ENCODE measurements around the gene PLA2G4E. TPM values are rescaled to one million over a fixed set of nuclear protein-coding genes. Genes with fewer than 3 reads are reported as not detected.

The PLA2G4E gene
- total and polyA plus RNA-seq, 8 donors: 0.06 to 1.2 (median 0.09) TPM

GRCh38 chr15:42007386-42007785 is 13.5 kb downstream of the PLA2G4E start:
- ATAC-seq (no peak), DNase-seq (no peak)
- Histone ChIP-seq H3K27ac (no peak overlapping the region), H3K4me3 (no peak overlapping the region), H3K4me1 (no peaks in the 10 kb centered on the region), H3K27me3 (no peaks in the 10 kb centered on the region), H3K36me3 (no peaks in the 10 kb centered on the region), H3K9me3 (no peaks in the 10 kb centered on the region)
- TF ChIP-seq CTCF (IDR thresholded peaks at IDR 0.05): no peak
- intact Hi-C loops (cut with DNase I): no loop called here

GRCh38 chr15:42002333-42002732 is 18.5 kb downstream of the PLA2G4E start:
- intact Hi-C loops (cut with DNase I): no loop called here
- Histone ChIP-seq H3K27ac (no peak overlapping the region), H3K36me3 (no peaks in the 10 kb centered on the region), H3K27me3 (no peaks in the 10 kb centered on the region), H3K4me3 (no peak overlapping the region), H3K9me3 (no peaks in the 10 kb centered on the region), H3K4me1 (no peaks in the 10 kb centered on the region)
- DNase-seq (no peak), ATAC-seq (no peak)
- no peak for TF ChIP-seq CTCF (IDR thresholded peaks at IDR 0.05)

- no peak overlapping the region for H3K4me3 ChIP-seq
- TF ChIP-seq CTCF (IDR thresholded peaks at IDR 0.05): no peak
These were observed 19.6 kb downstream of the PLA2G4E start for GRCh38 chr15:42001236-42001635.

GRCh38 chr15:41999290-42000285 is 21.3 kb downstream of the PLA2G4E start:
- DNase-seq (peak in 1 of 4 donors; percentile 68), ATAC-seq (no peak)
- Histone ChIP-seq H3K27ac (no peak overlapping the region), H3K4me3 (no peak overlapping the region), H3K9me3 (no peaks in the 10 kb centered on the region), H3K27me3 (no peaks in the 10 kb centered on the region), H3K4me1 (no peaks in the 10 kb centered on the region), H3K36me3 (no peaks in the 10 kb centered on the region)
- intact Hi-C loops (cut with DNase I): no loop called here
- TF ChIP-seq CTCF (IDR thresholded peaks at IDR 0.05): no peak

More at GRCh38 chr15:42001236-42001635, 19.6 kb downstream of the PLA2G4E start:
- DNase-seq (no peak), ATAC-seq (no peak)
- no peak overlapping the region for H3K27ac ChIP-seq
- intact Hi-C loops (cut with DNase I): no loop called here
- no peaks in the 10 kb centered on the region for H3K9me3 ChIP-seq
- H3K27me3 ChIP-seq: no peaks in the 10 kb centered on the region
- no peaks in the 10 kb centered on the region for H3K4me1 ChIP-seq
- H3K36me3 ChIP-seq: no peaks in the 10 kb centered on the region

- Histone ChIP-seq H3K4me1 (peaks cover 0 to 10% of the 10 kb centered on the region in 2 donors), H3K27me3 (no peaks in the 10 kb centered on the region), H3K27ac (no peak overlapping the region), H3K4me3 (no peak overlapping the region), H3K9me3 (no peaks in the 10 kb centered on the region), H3K36me3 (no peaks in the 10 kb centered on the region)
- TF ChIP-seq CTCF (IDR thresholded peaks at IDR 0.05): no peak
- no peak for ATAC-seq
- intact Hi-C loops (cut with DNase I): no loop called here
- peak in 1 of 4 donors; percentile 13 for DNase-seq
These were observed 23.0 kb downstream of the PLA2G4E start for GRCh38 chr15:41997845-41998244.
